ENCODE data around the gene SETBP1.
A peak's percentile ranks its signal among the peaks of the same experiment; 100 is the strongest.

SETBP1 gene

GRCh38 chr18:44841221-44841620, 160.5 kb downstream of the SETBP1 start:
- DNase-seq (ENCODE audit: low read depth in 2 of 2), result no peak

GRCh38 chr18:44841752-44842587, 161.3 kb downstream of the SETBP1 start:
- DNase-seq (ENCODE audit: low read depth in 2 of 2), result no peak

- no peak for DNase-seq (ENCODE audit: low read depth in 2 of 2)
Measured at GRCh38 chr18:44842588-44843412, 162.1 kb downstream of the SETBP1 start.

- DNase-seq (ENCODE audit: low read depth in 2 of 2), result no peak
Measured at GRCh38 chr18:44844486-44844885, 163.8 kb downstream of the SETBP1 start.

- no peak for DNase-seq (ENCODE audit: low read depth in 2 of 2)
Measured at GRCh38 chr18:44846450-44846849, 165.8 kb downstream of the SETBP1 start.

- no peak for DNase-seq (ENCODE audit: low read depth in 2 of 2)
Measured at GRCh38 chr18:44848644-44849335, 168.1 kb downstream of the SETBP1 start.

GRCh38 chr18:44849361-44849760, 168.7 kb downstream of the SETBP1 start:
- DNase-seq (ENCODE audit: low read depth in 2 of 2), result no peak

- DNase-seq (ENCODE audit: low read depth in 2 of 2), result peak; percentile 34 to 36
Measured at GRCh38 chr18:44850001-44850400, 169.3 kb downstream of the SETBP1 start.

GRCh38 chr18:44851856-44852621, 171.4 kb downstream of the SETBP1 start:
- no peak for DNase-seq (ENCODE audit: low read depth in 2 of 2)

GRCh38 chr18:44852818-44853217, 172.1 kb downstream of the SETBP1 start:
- no peak for DNase-seq (ENCODE audit: low read depth in 2 of 2)

GRCh38 chr18:44853430-44853829, 172.7 kb downstream of the SETBP1 start:
- no peak for DNase-seq (ENCODE audit: low read depth in 2 of 2)

- no peak for DNase-seq (ENCODE audit: low read depth in 2 of 2)
Measured at GRCh38 chr18:44855681-44856080, 175.0 kb downstream of the SETBP1 start.

GRCh38 chr18:44856157-44856556, 175.5 kb downstream of the SETBP1 start:
- no peak for DNase-seq (ENCODE audit: low read depth in 2 of 2)

GRCh38 chr18:44857081-44857480, 176.4 kb downstream of the SETBP1 start:
- no peak for DNase-seq (ENCODE audit: low read depth in 2 of 2)

- no peak for DNase-seq (ENCODE audit: low read depth in 2 of 2)
Measured at GRCh38 chr18:44857744-44858491, 177.2 kb downstream of the SETBP1 start.

- DNase-seq (ENCODE audit: low read depth in 2 of 2), result no peak
Measured at GRCh38 chr18:44859263-44859662, 178.6 kb downstream of the SETBP1 start.

- no peak for DNase-seq (ENCODE audit: low read depth in 2 of 2)
Measured at GRCh38 chr18:44859751-44860439, 179.2 kb downstream of the SETBP1 start.

GRCh38 chr18:44862112-44862511, 181.4 kb downstream of the SETBP1 start:
- no peak for DNase-seq (ENCODE audit: low read depth in 2 of 2)

GRCh38 chr18:44866103-44866502, 185.4 kb downstream of the SETBP1 start:
- DNase-seq (ENCODE audit: low read depth in 2 of 2), result no peak

GRCh38 chr18:44869533-44869932, 188.8 kb downstream of the SETBP1 start:
- DNase-seq (ENCODE audit: low read depth in 2 of 2), result no peak
